ENCODE data around the gene NBAS. TPM values are rescaled to one million over a fixed set of nuclear protein-coding genes. Genes with fewer than 3 reads are reported as not detected.

The NBAS gene
- 101 and 108 TPM in 2 replicates for total RNA-seq

- DNase-seq: peak; percentile 93
These were observed at the start of gene NBAS for GRCh38 chr2:15560988-15561573. Gene NBAS (minus strand): TSS chr2:15561334. CDS start chr2:15561304, 30 bp downstream.

GRCh38 chr2:15610430-15610952, 49.4 kb upstream of the NBAS start:
- no peak for DNase-seq

GRCh38 chr2:15609341-15610042, 48.4 kb upstream of the NBAS start:
- no peak for DNase-seq

- DNase-seq: no peak
These were observed 47.2 kb upstream of the NBAS start for GRCh38 chr2:15608392-15608761.

GRCh38 chr2:15607709-15608391, 46.7 kb upstream of the NBAS start:
- no peak for DNase-seq

- no peak for DNase-seq
These were observed 45.6 kb upstream of the NBAS start for GRCh38 chr2:15606481-15607441.

GRCh38 chr2:15605721-15606120, 44.6 kb upstream of the NBAS start:
- no peak for DNase-seq

GRCh38 chr2:15603948-15604347, 42.8 kb upstream of the NBAS start:
- DNase-seq: no peak

GRCh38 chr2:15603044-15603765, 42.1 kb upstream of the NBAS start:
- no peak for DNase-seq

GRCh38 chr2:15602393-15602792, 41.3 kb upstream of the NBAS start:
- no peak for DNase-seq

GRCh38 chr2:15601681-15602080, 40.5 kb upstream of the NBAS start:
- no peak for DNase-seq

GRCh38 chr2:15599994-15600393, 38.9 kb upstream of the NBAS start:
- DNase-seq: no peak

- DNase-seq: no peak
These were observed 35.8 kb upstream of the NBAS start for GRCh38 chr2:15596968-15597367.

- DNase-seq: no peak
These were observed 35.2 kb upstream of the NBAS start for GRCh38 chr2:15596350-15596749.

- no peak for DNase-seq
These were observed 34.8 kb upstream of the NBAS start for GRCh38 chr2:15595936-15596335.

- no peak for DNase-seq
These were observed 34.3 kb upstream of the NBAS start for GRCh38 chr2:15595342-15595905.

GRCh38 chr2:15594291-15595256, 33.4 kb upstream of the NBAS start:
- DNase-seq: no peak

GRCh38 chr2:15593327-15593705, 32.2 kb upstream of the NBAS start:
- DNase-seq: no peak

- DNase-seq: peak; percentile 89
These were observed 30.7 kb upstream of the NBAS start, which contains the start of gene DDX1 for GRCh38 chr2:15591692-15592463. Gene DDX1 (plus strand): TSS chr2:15591868. CDS start chr2:15591934, 66 bp downstream.

GRCh38 chr2:15591373-15591691, 30.2 kb upstream of the NBAS start:
- no peak for DNase-seq

Measured in dermis blood vessel endothelial cell (primary cell).